ENCODE results near the gene PLAAT2.

The PLAAT2 gene

DNA sequence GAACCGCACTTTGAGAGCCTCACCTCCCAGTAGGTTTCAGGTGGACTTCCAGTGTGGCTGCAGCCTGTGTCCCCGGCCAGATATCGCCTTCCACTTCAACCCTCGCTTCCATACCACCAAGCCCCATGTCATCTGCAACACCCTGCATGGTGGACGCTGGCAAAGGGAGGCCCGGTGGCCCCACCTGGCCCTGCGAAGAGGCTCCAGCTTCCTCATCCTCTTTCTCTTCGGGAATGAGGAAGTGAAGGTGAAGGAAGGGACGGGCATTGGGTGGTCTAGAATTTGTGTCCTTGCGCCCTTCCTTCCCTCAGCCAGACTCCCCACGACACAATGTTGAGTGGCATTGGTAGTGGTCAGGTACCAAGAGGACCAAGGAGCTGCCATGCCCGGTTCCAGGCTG is 54.4 kb downstream of the PLAAT2 start:
- Histone ChIP-seq H3K4me1 (ENCODE audit: insufficient read depth, poor library complexity, severe bottlenecking) (no peaks in the 10 kb centered on the region), H3K27me3 (ENCODE audit: insufficient read depth, poor library complexity, severe bottlenecking) (no peaks in the 10 kb centered on the region), H3K27ac (ENCODE audit: poor library complexity, severe bottlenecking) (no peak overlapping the region), H3K4me3 (ENCODE audit: severe bottlenecking) (no peak overlapping the region), H3K36me3 (ENCODE audit: low read depth) (no peaks in the 10 kb centered on the region), H3K9me3 (ENCODE audit: severe bottlenecking) (no peaks in the 10 kb centered on the region)
- no peak for ATAC-seq (ENCODE audit: low read depth)
- DNase-seq (ENCODE audit: low spot score) = no peak
- TF ChIP-seq, protein P1, sequence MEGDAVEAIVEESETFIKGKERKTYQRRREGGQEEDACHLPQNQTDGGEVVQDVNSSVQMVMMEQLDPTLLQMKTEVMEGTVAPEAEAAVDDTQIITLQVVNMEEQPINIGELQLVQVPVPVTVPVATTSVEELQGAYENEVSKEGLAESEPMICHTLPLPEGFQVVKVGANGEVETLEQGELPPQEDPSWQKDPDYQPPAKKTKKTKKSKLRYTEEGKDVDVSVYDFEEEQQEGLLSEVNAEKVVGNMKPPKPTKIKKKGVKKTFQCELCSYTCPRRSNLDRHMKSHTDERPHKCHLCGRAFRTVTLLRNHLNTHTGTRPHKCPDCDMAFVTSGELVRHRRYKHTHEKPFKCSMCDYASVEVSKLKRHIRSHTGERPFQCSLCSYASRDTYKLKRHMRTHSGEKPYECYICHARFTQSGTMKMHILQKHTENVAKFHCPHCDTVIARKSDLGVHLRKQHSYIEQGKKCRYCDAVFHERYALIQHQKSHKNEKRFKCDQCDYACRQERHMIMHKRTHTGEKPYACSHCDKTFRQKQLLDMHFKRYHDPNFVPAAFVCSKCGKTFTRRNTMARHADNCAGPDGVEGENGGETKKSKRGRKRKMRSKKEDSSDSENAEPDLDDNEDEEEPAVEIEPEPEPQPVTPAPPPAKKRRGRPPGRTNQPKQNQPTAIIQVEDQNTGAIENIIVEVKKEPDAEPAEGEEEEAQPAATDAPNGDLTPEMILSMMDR (IDR thresholded peaks at IDR 0.05; ENCODE audit: poor library complexity, severe bottlenecking) = no peak

DNA sequence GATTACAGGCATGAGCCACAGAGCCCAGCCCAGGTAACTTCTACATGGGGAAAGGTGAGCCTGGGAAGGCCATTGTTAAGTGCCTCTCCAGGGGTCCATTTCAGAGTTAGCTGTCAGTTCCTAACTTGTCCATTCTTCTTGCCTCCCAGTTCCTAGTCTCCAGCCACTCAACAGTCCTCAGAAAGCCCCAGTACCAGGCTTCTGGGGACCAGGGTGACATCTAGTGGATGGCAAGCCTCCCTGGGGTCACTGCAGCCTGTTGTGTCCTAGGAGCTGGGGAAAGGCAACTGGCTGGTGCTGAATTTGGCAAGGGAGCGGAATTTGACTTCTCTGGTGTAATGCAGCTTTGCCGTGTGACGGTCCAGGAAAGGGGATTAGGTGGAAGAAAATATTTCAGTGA is 55.2 kb downstream of the PLAAT2 start:
- Histone ChIP-seq H3K36me3 (ENCODE audit: low read depth) (no peaks in the 10 kb centered on the region), H3K27me3 (ENCODE audit: insufficient read depth, poor library complexity, severe bottlenecking) (no peaks in the 10 kb centered on the region), H3K27ac (ENCODE audit: poor library complexity, severe bottlenecking) (no peak overlapping the region), H3K9me3 (ENCODE audit: severe bottlenecking) (no peaks in the 10 kb centered on the region), H3K4me3 (ENCODE audit: severe bottlenecking) (no peak overlapping the region), H3K4me1 (ENCODE audit: insufficient read depth, poor library complexity, severe bottlenecking) (no peaks in the 10 kb centered on the region)
- DNase-seq (ENCODE audit: low spot score) (no peak), ATAC-seq (ENCODE audit: low read depth) (no peak)
- TF ChIP-seq, protein P1 (IDR thresholded peaks at IDR 0.05; ENCODE audit: poor library complexity, severe bottlenecking) = no peak

DNA sequence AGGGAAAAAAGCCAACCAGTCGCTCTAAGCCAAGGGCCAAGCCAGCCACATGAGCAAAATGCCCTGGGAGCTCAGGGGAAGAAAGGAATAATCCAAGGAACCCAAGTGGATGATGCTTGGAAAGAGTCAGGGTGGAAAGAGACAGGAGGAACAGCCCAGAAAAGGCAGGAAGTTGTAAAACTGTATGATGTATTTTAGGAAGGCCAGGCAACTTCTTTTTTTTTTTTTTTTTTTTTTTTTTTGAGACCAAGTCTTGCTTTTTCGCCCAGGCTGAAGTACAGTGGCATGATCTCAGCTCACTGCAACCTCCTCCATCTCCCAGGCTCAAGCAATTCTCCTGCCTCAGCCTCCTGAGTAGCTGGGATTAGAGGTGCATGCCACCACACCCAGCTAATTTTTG is 55.7 kb downstream of the PLAAT2 start:
- DNase-seq (ENCODE audit: low spot score) = no peak
- no peak overlapping the region for H3K27ac ChIP-seq (ENCODE audit: poor library complexity, severe bottlenecking)
- H3K9me3 ChIP-seq (ENCODE audit: severe bottlenecking) = no peaks in the 10 kb centered on the region
- H3K4me3 ChIP-seq (ENCODE audit: severe bottlenecking) = no peak overlapping the region
- TF ChIP-seq, protein P1 (IDR thresholded peaks at IDR 0.05; ENCODE audit: poor library complexity, severe bottlenecking) = no peak
- ATAC-seq (ENCODE audit: low read depth) = no peak
- no peaks in the 10 kb centered on the region for H3K4me1 ChIP-seq (ENCODE audit: insufficient read depth, poor library complexity, severe bottlenecking)
- H3K27me3 ChIP-seq (ENCODE audit: insufficient read depth, poor library complexity, severe bottlenecking) = no peaks in the 10 kb centered on the region
- no peaks in the 10 kb centered on the region for H3K36me3 ChIP-seq (ENCODE audit: low read depth)

DNA sequence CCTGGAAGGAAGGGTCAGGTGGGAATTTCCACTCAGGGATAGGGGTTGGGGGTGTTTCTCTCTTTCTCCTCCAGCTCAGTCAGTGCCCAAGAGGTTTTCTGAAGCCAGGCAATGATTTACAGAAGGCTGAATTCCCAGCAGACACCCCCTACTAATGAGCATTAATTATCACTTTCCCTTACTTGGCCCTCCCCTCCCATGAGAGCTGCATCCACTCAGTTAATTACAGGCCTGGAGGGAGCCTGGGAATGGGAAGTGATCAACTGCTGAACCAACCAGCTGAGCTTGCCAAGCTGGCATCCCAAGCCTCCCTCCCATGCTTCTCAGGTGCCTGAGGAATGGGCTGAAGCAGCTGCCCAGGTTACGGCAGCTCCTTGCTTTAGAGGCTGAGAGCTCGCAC is 56.3 kb downstream of the PLAAT2 start:
- Histone ChIP-seq H3K9me3 (ENCODE audit: severe bottlenecking) (no peaks in the 10 kb centered on the region), H3K4me3 (ENCODE audit: severe bottlenecking) (no peak overlapping the region), H3K27ac (ENCODE audit: poor library complexity, severe bottlenecking) (no peak overlapping the region), H3K27me3 (ENCODE audit: insufficient read depth, poor library complexity, severe bottlenecking) (no peaks in the 10 kb centered on the region), H3K36me3 (ENCODE audit: low read depth) (no peaks in the 10 kb centered on the region), H3K4me1 (ENCODE audit: insufficient read depth, poor library complexity, severe bottlenecking) (no peaks in the 10 kb centered on the region)
- no peak for DNase-seq (ENCODE audit: low spot score)
- TF ChIP-seq, protein P1 (IDR thresholded peaks at IDR 0.05; ENCODE audit: poor library complexity, severe bottlenecking) = no peak
- ATAC-seq (ENCODE audit: low read depth) = no peak

DNA sequence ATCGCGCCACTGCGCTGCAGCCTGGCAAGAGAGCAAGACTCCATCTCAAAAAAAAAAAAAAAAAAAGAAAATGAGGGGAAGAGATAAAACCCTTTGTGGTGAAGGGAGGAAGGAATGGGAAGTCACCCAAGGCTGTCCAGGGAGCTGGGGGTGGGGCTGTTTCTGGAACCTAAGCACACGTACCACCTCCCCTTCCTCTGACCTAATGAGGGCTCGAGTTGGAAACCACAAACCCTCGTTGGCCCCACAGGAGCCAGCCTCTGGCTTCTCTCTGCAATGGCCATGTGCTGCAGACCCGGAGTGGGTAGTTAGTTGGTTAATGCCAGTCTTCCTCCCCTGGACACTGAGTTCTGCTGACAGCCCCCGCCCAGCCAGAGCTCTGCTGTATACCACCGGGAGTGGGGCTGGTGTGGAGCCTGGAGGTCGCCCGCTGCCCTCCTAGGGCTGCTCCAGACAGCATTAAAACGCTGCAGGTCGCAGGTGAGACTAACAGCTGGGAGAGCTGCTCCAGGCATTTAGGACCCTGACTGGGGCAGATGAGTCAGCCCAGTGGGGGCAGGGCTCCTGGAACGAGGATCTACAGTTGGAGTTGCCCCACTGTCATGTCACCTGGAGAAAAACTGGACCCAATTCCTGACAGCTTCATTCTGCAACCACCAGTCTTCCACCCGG is 57.2 kb downstream of the PLAAT2 start, which contains the start of gene LGALS12:
Gene LGALS12, plus strand, starts transcription at position 228 of the 672 bp plus-strand sequence. Its CDS starts 375 bp downstream, at position 603.
- Histone ChIP-seq H3K4me3 (ENCODE audit: severe bottlenecking) (no peak within 1 kb of the TSS), H3K4me1 (ENCODE audit: insufficient read depth, poor library complexity, severe bottlenecking) (no peaks in the 10 kb centered on the region), H3K36me3 (ENCODE audit: low read depth) (no peaks in the 10 kb centered on the region), H3K9me3 (ENCODE audit: severe bottlenecking) (no peaks in the 10 kb centered on the region), H3K27me3 (ENCODE audit: insufficient read depth, poor library complexity, severe bottlenecking) (no peaks in the 10 kb centered on the region), H3K27ac (ENCODE audit: poor library complexity, severe bottlenecking) (no peak within 1 kb of the TSS)
- TF ChIP-seq, protein P1 (IDR thresholded peaks at IDR 0.05; ENCODE audit: poor library complexity, severe bottlenecking) = no peak
- ATAC-seq (ENCODE audit: low read depth) = no peak
- no peak for DNase-seq (ENCODE audit: low spot score)
